DND-41 (cell line): ENCODE results near the gene DCAF11.

Experiments
- EZH2 ChIP-seq: IDR thresholded peaks from 3 replicates; pipeline ENCODE4 v1.6.1; 2012; ENCODE audit warnings: borderline replicate concordance, low read depth, mild to moderate bottlenecking, moderate library complexity, low read length, inconsistent platforms; ENCODE audit not compliant: severe bottlenecking
- TF ChIP-seq, protein P1 (sequence below): IDR thresholded peaks from 2 replicates; pipeline ENCODE4 v1.5.1; 2012; ENCODE audit warnings: borderline replicate concordance, low read length, moderate library complexity, mild to moderate bottlenecking; ENCODE audit not compliant: poor library complexity, severe bottlenecking; ENCODE audit errors: extremely low read depth

- TF ChIP-seq, protein P1, sequence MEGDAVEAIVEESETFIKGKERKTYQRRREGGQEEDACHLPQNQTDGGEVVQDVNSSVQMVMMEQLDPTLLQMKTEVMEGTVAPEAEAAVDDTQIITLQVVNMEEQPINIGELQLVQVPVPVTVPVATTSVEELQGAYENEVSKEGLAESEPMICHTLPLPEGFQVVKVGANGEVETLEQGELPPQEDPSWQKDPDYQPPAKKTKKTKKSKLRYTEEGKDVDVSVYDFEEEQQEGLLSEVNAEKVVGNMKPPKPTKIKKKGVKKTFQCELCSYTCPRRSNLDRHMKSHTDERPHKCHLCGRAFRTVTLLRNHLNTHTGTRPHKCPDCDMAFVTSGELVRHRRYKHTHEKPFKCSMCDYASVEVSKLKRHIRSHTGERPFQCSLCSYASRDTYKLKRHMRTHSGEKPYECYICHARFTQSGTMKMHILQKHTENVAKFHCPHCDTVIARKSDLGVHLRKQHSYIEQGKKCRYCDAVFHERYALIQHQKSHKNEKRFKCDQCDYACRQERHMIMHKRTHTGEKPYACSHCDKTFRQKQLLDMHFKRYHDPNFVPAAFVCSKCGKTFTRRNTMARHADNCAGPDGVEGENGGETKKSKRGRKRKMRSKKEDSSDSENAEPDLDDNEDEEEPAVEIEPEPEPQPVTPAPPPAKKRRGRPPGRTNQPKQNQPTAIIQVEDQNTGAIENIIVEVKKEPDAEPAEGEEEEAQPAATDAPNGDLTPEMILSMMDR: no peak
- no peak for TF ChIP-seq EZH2
Measured at GRCh38 chr14:24146453-24146977, 31.9 kb downstream of the DCAF11 start, which contains the start of gene PSME2.
